Measurements from ENCODE around the gene LEPROT. TPM values are rescaled to one million over a fixed set of nuclear protein-coding genes. Genes with fewer than 3 reads are reported as not detected.

Gene LEPROT
- 68.7 and 70.8 TPM in 2 replicates for total RNA-seq (2022)
- Bru-seq, nascent RNA = percentile 92 among the genes with signal in this experiment
- percentile 98 among the genes with signal in this experiment for BruChase-seq, experiment 1, labeled RNA remaining after a 6-hour chase
- percentile 97 among the genes with signal in this experiment for BruChase-seq, experiment 2, labeled RNA remaining after a 2-hour chase
- long read RNA-seq, full-length matches to known transcripts = 181 of 188 reads
- long read RNA-seq, partial matches to known transcripts = 4 of 188 reads
- long read RNA-seq, other reads (novel, unspliced or antisense) = 3 of 188 reads

GRCh38 chr1:65420590-65421350 lies at the start of gene LEPROT, which contains the start of gene LEPR:
LEPROT (plus strand) TSS chr1:65420668; CDS start chr1:65420725, 57 bp downstream.
LEPR (plus strand) TSS chr1:65420668; CDS start chr1:65565566, 144,898 bp downstream.
- Mint-ChIP-seq H3K27me3 (ENCODE audit: unreplicated experiment) (no peaks in the 10 kb centered on the region), H3K36me3 (ENCODE audit: insufficient read depth, unreplicated experiment) (peaks cover 14% of the 10 kb centered on the region), H3K27ac (ENCODE audit: unreplicated experiment) (no peak within 1 kb of the TSS), H3K9me3 (ENCODE audit: low read depth, unreplicated experiment) (no peaks in the 10 kb centered on the region), H3K4me1 (ENCODE audit: low read depth, unreplicated experiment) (peaks cover 39% of the 10 kb centered on the region), H3K4me3 (ENCODE audit: low read depth, unreplicated experiment) (no peak within 1 kb of the TSS)
- intact Hi-C loops (cut with micrococcal nuclease; ENCODE audit: unreplicated experiment) = loop anchor here (5.0 to 10.0 kb wide), 2 partner anchors 153 to 356 kb away; no protein-coding TSS in a partner anchor
- no peak for DNase-seq
- BruUV-seq (replicated peaks) = no TSS peak
- CTCF ChIA-PET = interaction anchor here (0.5 to 1.9 kb wide), 11 partner anchors 10 to 267 kb away, joined by 3 to 7 read pairs (median 4); partner anchors contain the start of gene DNAJC6
- TF ChIP-seq CTCF (IDR thresholded peaks at IDR 0.05; ENCODE audit: unreplicated experiment) = no peak

GRCh38 chr1:65371544-65371943 lies 48.9 kb upstream of the LEPROT start:
- Mint-ChIP-seq H3K27me3 (ENCODE audit: unreplicated experiment) (no peaks in the 10 kb centered on the region), H3K9me3 (ENCODE audit: low read depth, unreplicated experiment) (no peaks in the 10 kb centered on the region), H3K4me3 (ENCODE audit: low read depth, unreplicated experiment) (no peak overlapping the region), H3K4me1 (ENCODE audit: low read depth, unreplicated experiment) (no peaks in the 10 kb centered on the region), H3K27ac (ENCODE audit: unreplicated experiment) (no peak overlapping the region), H3K36me3 (ENCODE audit: insufficient read depth, unreplicated experiment) (no peaks in the 10 kb centered on the region)
- DNase-seq = no peak
- BruUV-seq (replicated peaks) = no TSS peak
- intact Hi-C loops (cut with micrococcal nuclease; ENCODE audit: unreplicated experiment) = no loop called here
- no peak for TF ChIP-seq CTCF (IDR thresholded peaks at IDR 0.05; ENCODE audit: unreplicated experiment)
- CTCF ChIA-PET = interaction anchor here (0.6 kb wide), 1 partner anchor 775 kb away, joined by 3 read pairs; no protein-coding TSS in a partner anchor

- H3K27ac Mint-ChIP-seq (ENCODE audit: unreplicated experiment) = no peak overlapping the region
- no peaks in the 10 kb centered on the region for H3K36me3 Mint-ChIP-seq (ENCODE audit: insufficient read depth, unreplicated experiment)
- TF ChIP-seq CTCF (IDR thresholded peaks at IDR 0.05; ENCODE audit: unreplicated experiment) = no peak
- DNase-seq = no peak
- CTCF ChIA-PET = no interaction called here
- H3K27me3 Mint-ChIP-seq (ENCODE audit: unreplicated experiment) = no peaks in the 10 kb centered on the region
- no peaks in the 10 kb centered on the region for H3K9me3 Mint-ChIP-seq (ENCODE audit: low read depth, unreplicated experiment)
- H3K4me3 Mint-ChIP-seq (ENCODE audit: low read depth, unreplicated experiment) = no peak overlapping the region
- no TSS peak for BruUV-seq (replicated peaks)
- H3K4me1 Mint-ChIP-seq (ENCODE audit: low read depth, unreplicated experiment) = peaks cover 6% of the 10 kb centered on the region
- intact Hi-C loops (cut with micrococcal nuclease; ENCODE audit: unreplicated experiment) = no loop called here
Measured at GRCh38 chr1:65372557-65372956, 47.9 kb upstream of the LEPROT start.

- Mint-ChIP-seq H3K27ac (ENCODE audit: unreplicated experiment) (no peak overlapping the region), H3K4me3 (ENCODE audit: low read depth, unreplicated experiment) (no peak overlapping the region), H3K4me1 (ENCODE audit: low read depth, unreplicated experiment) (peaks cover 15% of the 10 kb centered on the region), H3K9me3 (ENCODE audit: low read depth, unreplicated experiment) (no peaks in the 10 kb centered on the region), H3K27me3 (ENCODE audit: unreplicated experiment) (no peaks in the 10 kb centered on the region), H3K36me3 (ENCODE audit: insufficient read depth, unreplicated experiment) (no peaks in the 10 kb centered on the region)
- TF ChIP-seq CTCF (IDR thresholded peaks at IDR 0.05; ENCODE audit: unreplicated experiment) = no peak
- CTCF ChIA-PET = interaction anchor here (0.5 kb wide), 1 partner anchor 109 kb away, joined by 6 read pairs; no protein-coding TSS in a partner anchor
- no peak for DNase-seq
- BruUV-seq (replicated peaks) = no TSS peak
- intact Hi-C loops (cut with micrococcal nuclease; ENCODE audit: unreplicated experiment) = no loop called here
Measured at GRCh38 chr1:65377496-65378246, 42.8 kb upstream of the LEPROT start.

Measured in Calu3 (cell line).